Amniotic stem cell (primary cell): ENCODE data around the gene CHSY1.

Experiments
- DNase-seq: peaks from one replicate; lab custom pipeline; 2025; lab: John Stamatoyannopoulos, UW

Gene CHSY1

DNA sequence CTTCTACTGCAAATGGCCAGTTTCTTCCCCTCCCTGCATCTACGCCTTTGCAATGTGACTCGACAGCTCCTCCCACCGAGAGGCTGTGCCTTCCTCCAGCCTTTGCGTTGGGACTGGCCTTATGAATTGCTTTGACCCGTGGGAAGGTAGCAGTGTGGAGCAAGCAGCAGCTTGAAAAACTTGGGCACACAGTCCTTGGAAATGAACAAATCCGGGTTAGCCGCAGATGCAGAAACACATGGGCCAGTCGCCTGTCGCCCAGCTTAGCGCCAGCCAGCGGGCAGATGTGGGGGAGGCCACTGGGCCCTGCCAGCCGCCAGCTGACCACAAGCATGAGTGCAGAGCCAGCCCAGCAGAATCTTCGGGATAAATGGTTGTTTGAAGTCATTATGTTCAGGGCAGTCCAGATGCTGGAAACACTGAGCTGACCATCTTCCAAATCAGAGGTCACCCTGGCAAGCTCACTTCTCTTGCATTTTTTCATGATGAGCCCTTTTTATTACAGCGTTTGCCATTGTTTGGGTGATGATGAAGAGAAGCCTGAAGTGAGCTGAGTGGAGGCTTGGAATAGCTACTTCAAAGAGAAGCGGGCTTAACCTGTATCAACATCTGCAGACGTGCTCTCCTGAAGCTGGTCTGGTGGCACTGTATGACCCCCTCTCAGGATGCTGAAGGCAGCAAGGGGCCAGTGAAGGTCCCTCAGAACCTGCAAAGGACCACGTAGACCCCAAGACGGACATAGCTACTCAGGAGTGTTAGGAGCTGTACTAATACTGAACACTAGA is 15.7 kb upstream of the CHSY1 start:
- no peak for DNase-seq

DNA sequence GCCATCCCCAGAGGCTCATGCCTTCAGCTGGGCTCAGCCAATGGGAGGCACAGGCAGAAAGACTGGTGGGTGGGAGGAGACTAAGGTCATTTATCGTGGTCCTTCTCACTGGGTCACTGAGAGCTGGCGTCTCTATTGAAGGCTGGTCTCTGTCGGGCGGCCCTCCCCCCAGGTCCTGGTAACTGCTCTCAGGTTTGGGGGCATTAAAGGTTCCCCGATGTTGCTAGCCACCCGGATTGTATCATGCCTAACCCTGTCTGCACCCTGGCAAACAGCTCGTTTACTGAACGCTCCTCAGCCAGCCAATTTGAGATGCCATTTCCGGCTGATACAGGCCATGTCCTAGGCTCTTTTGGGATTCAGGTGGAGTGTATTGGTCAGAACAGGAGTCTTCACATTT is 14.9 kb upstream of the CHSY1 start:
- no peak for DNase-seq

DNA sequence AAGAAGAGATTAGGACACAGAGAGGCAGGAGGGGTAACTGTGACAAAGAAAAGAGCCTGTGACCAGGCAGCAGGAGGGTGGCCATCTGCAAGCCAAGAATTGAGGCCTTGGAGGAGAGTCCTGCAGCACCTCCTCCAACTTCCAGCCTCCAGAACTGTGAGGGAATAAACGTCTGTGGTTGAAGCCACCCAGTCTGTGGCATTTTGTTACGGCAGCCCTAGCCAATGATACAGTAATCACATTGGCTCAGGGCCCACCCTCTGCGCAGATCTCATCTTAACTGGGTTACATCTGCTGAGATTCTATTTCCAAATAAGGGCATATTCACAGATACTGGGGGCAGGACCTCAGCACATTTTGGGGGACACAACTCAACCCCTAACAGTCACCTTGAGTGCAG is 14.2 kb upstream of the CHSY1 start:
- no peak for DNase-seq

DNA sequence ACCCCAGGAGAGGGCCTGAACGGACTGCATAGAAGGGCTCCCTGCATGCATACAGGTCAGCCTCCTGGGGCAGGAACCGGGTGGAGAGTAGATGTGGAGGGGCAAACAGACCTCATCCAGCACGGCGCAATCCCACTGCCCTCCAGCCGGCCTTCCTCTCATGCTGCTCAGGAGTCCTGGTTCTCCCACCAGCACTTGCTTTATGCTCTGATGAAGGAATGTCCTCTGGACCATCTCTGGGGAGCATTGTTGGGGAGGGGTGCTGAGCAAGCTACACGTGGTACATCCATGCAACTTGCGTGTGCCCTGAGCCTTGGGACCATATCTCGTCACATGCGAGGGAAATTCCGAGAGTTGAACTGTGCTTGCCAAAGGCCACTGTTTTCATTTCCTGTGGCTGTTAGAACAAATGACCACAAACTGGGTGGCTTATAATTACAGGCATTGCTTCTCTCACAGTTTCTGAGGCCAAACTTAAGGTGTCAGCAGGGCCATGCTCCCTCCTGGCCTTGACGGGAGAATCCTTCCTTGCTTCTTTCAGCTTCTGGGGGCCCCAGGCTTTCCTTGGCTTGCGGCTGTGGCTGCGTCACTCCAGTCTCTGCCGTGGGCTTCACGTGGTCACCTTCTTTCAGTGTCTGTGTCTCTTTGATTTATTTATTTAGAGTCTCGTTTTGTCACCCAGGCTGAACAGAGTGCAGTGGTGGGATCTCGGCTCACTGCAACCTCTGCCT is 13.2 kb upstream of the CHSY1 start:
- DNase-seq: no peak

GRCh38 chr15:101264011-101264410 is 12.2 kb upstream of the CHSY1 start:
- DNase-seq: no peak

DNA sequence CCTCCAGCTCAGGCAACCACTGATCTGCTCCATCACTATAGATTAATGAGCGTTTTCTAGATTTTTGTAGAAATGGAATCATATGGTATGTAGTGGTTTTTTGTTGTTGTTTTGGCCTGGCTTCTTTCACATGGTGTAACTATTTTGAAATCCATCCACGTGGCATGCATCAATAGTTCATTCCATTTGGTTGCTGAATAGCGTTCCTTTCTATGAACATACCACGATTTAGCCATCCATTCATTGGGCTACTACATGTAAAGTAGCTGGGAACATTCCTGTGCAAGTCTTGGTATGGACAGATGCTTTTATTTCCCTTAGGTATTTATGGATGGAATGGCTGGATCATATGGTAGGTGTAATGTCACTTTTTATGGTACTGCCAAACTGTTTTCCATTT is 10.7 kb upstream of the CHSY1 start:
- no peak for DNase-seq

DNA sequence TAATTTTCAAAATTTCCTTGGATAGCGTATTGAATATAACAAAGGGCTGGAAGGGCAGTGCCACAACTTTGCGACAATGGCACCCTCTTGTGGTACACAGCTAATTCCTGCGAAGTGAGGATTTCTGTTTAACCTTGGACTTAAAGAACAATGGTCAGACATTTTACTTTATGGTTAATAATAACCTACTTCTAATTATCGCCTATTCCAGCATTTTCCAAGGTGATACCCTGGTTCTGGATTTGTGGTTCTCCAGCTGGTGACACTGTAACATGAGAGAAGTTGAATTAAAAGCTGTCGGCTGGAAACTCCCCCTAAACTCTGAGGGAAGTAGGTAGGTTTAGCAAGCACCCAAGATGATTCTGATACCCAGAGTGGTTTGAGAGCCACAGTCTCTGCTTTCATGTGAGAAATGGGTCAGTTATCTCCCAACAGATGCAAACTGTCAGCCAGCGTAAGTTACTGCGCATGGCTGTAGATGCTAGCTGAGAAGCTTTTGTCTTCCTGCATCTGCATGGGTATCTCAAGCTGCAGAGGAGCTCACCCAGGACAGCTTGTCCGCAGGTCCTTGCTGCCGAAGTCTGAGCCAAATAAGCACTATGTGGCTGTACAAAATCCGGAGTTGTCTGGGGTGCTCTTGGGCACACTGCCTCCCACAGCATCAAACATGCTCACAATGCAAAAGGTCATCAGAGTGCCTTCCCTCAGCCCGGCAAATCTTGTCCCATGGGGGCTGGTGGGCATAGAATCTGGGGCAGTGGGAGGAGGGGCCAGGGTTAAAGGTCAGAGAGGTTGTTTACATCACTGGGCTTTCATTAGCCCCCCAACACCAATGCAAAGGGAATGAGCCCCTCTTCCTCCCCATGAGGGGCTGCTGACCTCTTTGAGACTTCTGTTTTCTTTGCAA is 6.6 kb upstream of the CHSY1 start:
- peak; percentile 47 for DNase-seq

DNA sequence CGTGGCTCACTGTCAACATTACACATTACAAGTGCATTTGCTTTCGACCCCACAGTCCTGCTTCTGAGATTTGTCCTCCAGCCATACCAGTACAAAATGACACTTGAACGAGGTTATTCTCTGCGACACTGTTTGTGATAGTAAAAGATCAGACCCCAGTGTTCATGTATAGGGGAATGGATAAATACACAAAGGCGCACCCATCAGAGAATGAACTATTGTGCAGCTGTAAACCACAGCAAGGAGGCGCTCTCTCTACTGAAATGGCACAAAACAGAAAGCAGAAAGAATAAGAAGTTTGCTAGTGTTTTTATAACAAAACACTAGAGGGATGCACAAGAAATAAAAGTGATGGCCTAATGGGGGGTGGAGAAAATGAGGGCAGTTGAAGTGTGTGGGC is 4.9 kb upstream of the CHSY1 start:
- no peak for DNase-seq

- no peak for DNase-seq
These were observed 3.9 kb upstream of the CHSY1 start for GRCh38 chr15:101255615-101256241.

- DNase-seq: no peak
These were observed 3.2 kb upstream of the CHSY1 start for GRCh38 chr15:101255051-101255395.

DNA sequence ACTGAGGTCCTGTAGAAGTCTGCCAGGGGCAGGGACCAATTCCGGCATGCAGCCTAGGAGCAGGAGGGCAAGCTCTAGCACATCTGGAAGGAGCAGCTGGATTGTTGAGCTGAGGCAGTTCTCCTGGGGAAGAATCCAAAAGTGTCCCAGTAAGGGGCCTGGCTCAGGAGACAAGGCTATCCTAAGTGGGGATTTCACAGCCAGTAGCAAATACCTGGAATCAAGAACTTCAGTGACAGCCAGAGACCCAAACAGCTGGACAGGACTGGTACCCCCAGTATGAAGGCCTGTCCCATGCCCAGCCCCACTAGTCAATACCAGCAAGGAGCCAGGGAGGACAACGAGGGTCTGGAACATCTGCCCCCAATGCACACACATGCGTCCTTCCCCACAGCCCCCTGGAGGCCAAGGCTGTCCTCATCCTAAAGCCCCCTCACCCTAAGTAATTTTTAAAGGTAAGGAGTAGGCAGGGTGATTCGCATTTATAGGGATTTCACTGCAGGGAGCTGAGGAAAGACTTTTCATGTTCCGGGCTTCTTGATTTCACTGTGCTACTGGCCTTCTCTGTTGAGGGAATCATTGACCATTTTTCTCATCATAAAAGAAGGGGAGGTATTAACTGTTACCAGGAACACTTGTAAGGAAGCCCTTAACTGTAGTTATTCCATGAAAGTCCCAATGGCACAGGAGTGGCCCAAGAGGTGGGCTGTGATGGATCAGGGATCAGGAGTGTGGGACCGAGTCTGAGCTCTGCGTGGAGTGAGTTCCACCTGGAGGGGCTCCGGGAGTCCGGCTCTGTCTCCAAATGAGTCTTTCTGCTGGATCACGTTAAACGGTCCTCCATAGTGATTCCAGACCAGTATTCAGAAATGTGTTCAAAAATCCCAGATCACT is 2.6 kb upstream of the CHSY1 start:
- DNase-seq: no peak

- no peak for DNase-seq
These were observed 988 bp upstream of the CHSY1 start for GRCh38 chr15:101252836-101253235.

- no peak for DNase-seq
These were observed 697 bp downstream of the CHSY1 start for GRCh38 chr15:101250873-101251829.

DNA sequence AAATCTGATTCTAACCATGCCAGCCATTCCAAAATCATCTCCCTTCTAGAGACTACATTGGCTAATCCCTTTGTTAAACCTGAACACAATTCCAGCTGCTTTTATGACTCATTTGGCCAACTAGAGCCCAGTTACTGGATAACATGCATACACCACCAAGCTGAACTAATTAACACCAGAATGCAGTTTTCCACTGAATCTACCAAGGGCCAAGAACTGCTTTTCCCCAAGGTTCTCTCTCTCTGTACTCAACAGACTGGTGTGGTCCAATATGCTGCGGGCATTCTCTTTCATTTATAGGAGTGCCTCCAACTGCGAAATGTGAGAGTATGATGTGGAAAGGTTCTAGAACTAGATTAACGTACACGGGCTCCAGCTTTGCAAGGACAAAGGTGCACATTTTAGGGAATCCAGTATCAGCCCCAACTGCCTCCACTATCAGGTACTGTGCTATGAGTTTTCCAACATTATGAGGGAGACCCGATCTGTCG is 1.5 kb downstream of the CHSY1 start:
- no peak for DNase-seq

- no peak for DNase-seq
These were observed 3.6 kb downstream of the CHSY1 start for GRCh38 chr15:101248274-101248673.

DNA sequence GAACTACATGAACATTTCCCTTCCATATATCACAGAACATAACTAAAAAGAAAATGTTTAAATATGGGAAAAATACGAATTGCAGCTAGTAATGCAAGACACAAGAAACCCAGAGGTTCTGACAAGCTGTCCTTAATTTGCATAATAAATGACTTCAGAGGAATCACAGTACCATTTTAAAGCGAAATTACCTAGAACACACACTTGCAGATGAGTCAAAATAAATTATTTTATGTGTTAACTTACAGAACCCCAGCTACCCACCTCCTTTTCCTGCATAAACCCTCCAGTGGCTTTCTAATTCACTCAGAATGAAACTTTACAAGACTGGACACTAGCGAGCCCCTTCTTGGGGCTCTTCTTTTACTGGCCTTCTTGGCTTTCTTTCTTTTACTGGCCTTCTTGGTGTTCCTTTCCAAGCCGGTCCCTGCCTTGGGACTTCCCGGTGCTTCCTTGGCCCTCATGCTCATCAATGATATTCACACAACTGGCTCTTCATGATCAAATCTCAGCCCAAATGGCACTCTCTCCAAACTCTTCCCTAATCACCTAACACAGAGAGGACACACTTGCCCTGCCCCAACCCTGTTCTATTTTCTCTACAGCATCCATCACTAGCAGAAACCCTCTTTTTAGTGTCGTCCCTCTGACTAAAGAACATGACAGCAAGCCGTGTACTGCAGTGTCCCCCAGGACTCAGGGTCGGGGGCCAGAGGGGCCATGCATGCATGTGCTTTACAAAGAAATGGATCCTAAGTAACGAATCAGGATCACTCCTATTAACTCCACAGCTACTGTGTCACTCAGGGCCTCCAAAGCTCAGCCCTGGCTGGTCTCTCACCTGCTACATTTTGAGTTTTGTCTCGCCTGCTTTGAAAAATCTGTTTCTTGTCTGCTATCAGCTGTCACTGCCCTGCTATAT is 4.8 kb downstream of the CHSY1 start:
- DNase-seq: no peak

DNA sequence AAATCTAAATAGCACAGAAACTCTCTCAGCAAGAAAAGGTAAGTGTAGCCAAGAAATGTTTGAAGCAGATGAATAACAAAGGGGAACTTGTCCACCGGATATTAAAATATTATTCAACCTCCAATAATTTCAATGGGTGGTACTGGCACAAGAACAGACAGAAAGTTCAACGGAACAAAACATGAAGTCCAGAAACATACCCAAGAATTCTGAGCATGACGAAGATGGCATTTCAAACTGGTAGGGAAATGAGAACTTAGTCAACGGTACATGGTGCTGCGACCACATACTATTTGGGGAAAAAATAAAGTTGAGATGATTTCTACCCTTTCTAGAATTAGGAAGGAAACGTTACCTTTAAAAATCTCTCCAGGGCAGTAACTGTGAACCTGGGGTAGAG is 5.5 kb downstream of the CHSY1 start:
- DNase-seq: no peak

DNA sequence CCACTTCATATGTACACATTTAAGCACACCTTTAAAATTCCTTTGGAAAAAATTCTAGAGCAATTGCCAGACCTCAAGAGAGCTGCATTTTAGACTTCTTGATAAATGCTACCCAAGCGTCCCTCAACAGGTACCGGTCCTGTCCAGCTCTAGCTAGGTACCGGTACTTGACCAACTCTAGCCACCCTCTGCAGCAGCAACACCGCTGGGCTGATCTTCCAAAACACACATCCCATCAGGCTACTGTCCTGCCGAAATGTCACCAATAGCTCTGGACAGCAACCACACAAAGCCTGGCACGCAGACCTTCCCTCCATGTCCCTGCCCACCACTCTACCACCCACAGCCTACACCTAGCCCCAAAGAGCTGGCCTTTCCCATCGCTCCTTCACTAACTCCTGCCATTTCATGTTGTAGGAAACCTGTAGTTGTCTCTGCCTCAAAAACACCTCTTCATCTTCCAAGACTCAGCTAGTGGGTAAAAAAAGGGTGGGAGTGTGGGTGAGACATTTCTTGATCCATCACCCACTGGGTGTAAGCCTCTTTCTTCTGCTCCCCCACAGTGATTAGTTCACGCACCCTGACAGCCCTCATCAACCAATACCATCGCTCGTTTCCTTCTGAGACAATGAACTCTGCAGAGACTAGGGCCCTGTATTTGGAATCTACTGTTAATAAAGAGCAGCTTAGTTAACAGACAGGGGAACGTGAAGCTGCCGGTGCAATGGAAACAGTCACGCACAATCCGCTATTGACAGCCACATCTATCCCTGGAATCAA is 6.8 kb downstream of the CHSY1 start:
- no peak for DNase-seq
